Measurements from ENCODE around the gene MTHFS. TPM values are rescaled to one million over a fixed set of nuclear protein-coding genes. Genes with fewer than 3 reads are reported as not detected.
"Not testable (repeated sequence)": the region's sequence is repeated elsewhere in the genome, so short reads cannot be mapped to it uniquely, and the experiment has no call there.

Gene MTHFS
- total and polyA plus RNA-seq, 12 donors: 10.1 to 38.5 (median 19.9) TPM

DNA sequence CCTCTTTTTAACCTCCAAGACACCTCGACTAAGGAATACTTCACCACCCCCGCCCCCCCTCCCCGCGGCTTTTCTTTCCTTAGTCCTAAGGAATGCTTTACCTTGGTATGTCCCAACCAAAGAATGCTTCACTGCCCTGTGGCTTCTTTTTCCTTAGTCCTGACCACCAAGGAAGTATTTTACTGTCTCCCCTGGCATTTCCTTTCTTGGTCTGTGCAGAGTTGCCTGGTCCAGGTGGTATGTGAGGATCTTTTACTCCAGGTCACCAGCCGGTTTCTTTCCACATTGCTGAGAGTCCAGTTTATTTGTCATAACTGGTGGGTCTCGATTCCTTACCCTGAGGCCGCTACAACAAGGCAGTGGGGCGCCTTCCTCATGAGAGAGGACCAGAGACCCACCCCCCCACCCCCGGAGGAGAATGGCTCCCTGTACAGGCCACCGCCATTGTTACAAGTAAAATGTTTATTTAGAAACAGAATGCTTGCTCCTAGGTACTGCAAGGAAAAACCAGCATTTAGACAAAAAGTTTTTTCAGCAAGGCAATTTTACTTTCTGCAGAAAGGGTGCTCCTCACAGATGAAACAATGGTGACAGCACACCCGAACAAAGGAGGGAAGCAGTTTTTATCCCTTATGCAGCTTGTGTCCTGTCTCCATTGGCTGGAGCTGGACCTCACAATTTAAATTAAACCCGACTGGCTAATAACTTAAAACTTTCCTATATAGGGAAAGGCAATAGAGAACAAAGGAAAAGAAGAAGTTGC lies 23.1 kb upstream of the MTHFS start:
- Histone ChIP-seq H3K4me1 (peaks cover 0 to 16% (median 9%) of the 10 kb centered on the region in 9 donors), H3K27me3 (no peaks in the 10 kb centered on the region), H3K27ac (no peak overlapping the region), H3K4me3 (no peak overlapping the region), H3K36me3 (peaks cover 0 to 38% (median 0%) of the 10 kb centered on the region in 9 donors), H3K9me3 (peaks cover 0 to 75% (median 62%) of the 10 kb centered on the region in 11 donors)
- ATAC-seq (no peak), DNase-seq (no peak)
- intact Hi-C loops (cut with DNase I): loop anchor here in 3 of 10 donors (5.0 kb wide), 2 partner anchors 137 to 152 kb away; partner anchors contain the start of gene ZFAND6 (in 2 of the 3)
- WGBS, 2 donors: 91 to 96% methylated on average over 12 of the region's 12 CpGs
- TF ChIP-seq, protein P1, sequence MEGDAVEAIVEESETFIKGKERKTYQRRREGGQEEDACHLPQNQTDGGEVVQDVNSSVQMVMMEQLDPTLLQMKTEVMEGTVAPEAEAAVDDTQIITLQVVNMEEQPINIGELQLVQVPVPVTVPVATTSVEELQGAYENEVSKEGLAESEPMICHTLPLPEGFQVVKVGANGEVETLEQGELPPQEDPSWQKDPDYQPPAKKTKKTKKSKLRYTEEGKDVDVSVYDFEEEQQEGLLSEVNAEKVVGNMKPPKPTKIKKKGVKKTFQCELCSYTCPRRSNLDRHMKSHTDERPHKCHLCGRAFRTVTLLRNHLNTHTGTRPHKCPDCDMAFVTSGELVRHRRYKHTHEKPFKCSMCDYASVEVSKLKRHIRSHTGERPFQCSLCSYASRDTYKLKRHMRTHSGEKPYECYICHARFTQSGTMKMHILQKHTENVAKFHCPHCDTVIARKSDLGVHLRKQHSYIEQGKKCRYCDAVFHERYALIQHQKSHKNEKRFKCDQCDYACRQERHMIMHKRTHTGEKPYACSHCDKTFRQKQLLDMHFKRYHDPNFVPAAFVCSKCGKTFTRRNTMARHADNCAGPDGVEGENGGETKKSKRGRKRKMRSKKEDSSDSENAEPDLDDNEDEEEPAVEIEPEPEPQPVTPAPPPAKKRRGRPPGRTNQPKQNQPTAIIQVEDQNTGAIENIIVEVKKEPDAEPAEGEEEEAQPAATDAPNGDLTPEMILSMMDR (IDR thresholded peaks at IDR 0.05): no peak

DNA sequence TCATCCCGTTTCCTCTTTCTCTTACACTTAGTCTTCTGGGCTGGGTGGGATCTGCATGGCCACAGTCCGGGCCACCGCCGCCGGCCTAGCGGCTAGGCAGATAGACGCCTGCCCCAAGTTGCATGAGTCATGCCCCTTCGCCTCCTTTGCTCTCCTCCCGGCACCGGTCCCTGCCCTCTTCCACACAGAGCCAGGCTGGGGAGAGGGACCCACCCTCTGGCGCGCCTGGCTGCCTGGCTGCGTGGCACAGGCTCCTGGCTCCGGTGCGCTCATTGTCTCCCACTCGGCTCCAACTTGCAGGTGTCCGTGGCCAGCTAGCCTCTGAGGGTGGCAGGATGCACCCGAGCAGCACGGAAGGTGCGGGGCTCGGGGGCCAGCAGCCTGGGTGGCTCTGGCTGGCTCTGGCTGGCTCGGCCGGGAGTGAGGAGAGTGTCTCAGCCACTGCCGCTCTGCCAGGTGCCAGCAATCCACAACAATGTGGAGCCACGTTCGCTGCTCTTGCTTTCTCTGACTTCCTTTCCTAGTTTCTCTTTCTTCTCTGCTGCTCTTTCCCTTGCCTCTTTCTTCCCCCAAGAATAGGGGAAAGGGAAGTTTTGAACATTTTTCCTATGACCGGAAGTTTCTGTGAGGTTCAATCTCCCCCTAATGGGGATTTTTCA lies 22.4 kb upstream of the MTHFS start:
- ATAC-seq (no peak), DNase-seq (no peak)
- H3K4me3 ChIP-seq: no peak overlapping the region
- TF ChIP-seq, protein P1 (IDR thresholded peaks at IDR 0.05): no peak
- H3K9me3 ChIP-seq: peaks cover 0 to 82% (median 68%) of the 10 kb centered on the region in 11 donors
- intact Hi-C loops (cut with DNase I): no loop called here
- WGBS, 2 donors: 96 to 99% methylated on average over 27 of the region's 27 CpGs
- peaks cover 0 to 38% (median 0%) of the 10 kb centered on the region in 9 donors for H3K36me3 ChIP-seq
- peaks cover 0 to 13% (median 3%) of the 10 kb centered on the region in 9 donors for H3K4me1 ChIP-seq
- no peak overlapping the region for H3K27ac ChIP-seq
- no peaks in the 10 kb centered on the region for H3K27me3 ChIP-seq

DNA sequence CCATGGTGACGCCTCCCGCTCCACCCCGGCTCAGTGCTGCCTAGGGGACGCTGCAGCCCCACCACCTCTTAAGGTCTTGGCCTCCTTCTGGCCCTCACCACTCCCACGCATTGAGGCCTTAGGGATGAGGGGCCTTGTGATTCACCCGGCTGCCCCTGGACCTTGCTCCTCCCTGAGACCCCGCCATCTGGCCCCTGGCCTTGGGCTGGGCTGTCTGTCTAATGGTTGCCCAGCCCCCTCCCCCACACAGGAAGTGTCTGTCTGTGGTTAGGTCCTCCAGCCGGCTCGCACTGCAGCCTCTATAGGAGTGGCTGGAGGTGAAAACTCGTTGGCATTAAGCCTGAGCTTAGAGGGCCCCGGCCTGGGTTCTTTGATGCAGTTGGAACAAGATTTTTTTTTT lies 21.5 kb upstream of the MTHFS start:
- peaks cover 0 to 9% (median 0%) of the 10 kb centered on the region in 9 donors for H3K4me1 ChIP-seq
- intact Hi-C loops (cut with DNase I): no loop called here
- no peak for ATAC-seq
- WGBS, 2 donors: 97% methylated on average over 11 of the region's 11 CpGs
- H3K27ac ChIP-seq: no peak overlapping the region
- H3K9me3 ChIP-seq: peaks cover 0 to 92% (median 68%) of the 10 kb centered on the region in 11 donors
- peaks cover 0 to 45% (median 0%) of the 10 kb centered on the region in 9 donors for H3K36me3 ChIP-seq
- no peak overlapping the region for H3K4me3 ChIP-seq
- H3K27me3 ChIP-seq: no peaks in the 10 kb centered on the region
- TF ChIP-seq, protein P1 (IDR thresholded peaks at IDR 0.05): no peak
- no peak for DNase-seq

DNA sequence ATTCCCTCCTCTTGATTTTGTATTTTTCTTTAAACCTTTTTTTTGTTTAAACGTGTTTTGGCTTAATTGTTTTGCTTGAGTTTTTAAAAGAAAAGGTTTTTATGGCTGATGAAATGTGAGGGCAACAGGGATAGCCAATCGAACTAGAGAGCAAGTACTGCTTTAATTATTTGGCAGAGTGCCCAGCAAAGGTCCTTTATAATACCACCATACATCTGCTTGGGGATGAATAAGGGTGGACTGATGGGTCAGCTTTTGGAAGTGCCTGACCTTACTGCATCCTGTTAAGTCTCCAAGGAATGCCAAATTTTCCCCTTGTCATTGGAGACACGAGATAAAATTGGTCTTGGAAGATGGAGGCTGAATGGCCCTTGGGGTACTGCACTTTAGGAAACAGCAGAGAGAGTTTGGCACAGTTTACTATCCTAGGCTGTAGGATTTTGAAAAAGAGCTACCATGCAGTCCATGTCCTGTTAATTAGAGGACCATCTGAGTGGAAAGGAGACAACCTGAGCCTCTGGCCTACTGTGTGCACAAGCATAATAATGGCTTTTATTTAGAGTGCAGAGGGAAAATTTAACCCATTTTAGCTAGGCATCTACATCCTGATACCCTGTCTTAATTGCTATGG lies 19.8 kb upstream of the MTHFS start:
- no peaks in the 10 kb centered on the region for H3K4me1 ChIP-seq
- peaks cover 0 to 52% (median 0%) of the 10 kb centered on the region in 9 donors for H3K36me3 ChIP-seq
- TF ChIP-seq, protein P1 (IDR thresholded peaks at IDR 0.05): no peak
- no peak overlapping the region for H3K27ac ChIP-seq
- ATAC-seq (no peak), DNase-seq (no peak)
- intact Hi-C loops (cut with DNase I): no loop called here
- no peak overlapping the region for H3K4me3 ChIP-seq
- H3K9me3 ChIP-seq: peaks cover 0 to 93% (median 67%) of the 10 kb centered on the region in 11 donors
- H3K27me3 ChIP-seq: no peaks in the 10 kb centered on the region
- 60 to 65% methylated on average over 3 of the region's 3 CpGs for WGBS, 2 donors

DNA sequence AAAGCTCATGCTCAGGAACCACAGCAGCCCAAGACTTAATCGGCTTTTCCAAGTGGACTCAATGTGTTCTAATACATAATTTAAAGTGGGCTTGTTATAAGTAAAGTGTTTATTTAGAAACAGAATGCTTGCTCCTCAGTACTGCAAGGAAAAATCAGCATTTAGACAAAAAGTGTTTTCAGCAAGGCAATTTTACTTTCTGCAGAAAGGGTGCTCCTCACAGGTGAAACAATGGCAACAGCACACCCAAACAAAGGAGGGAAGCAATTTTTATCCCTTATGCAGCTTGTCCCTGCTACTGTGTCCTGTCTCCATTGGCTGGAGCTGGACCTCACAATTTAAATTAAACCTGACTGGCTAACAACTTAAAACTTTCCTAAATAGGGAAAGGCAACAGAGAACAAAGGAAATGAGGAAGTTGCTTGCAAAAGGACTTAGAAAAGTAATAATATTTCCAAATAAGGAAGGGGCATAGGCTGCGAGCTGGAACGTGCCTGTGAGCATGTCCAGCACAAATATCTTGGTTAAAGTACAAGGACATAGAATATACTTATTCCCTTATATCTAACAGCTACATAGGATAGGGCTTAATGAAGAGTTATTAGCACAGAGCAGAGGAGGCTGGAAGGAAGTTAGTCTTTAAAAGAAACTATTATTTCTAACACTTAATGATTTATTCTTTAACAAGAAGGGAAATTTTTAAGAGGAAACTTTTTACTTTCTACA lies 19.1 kb upstream of the MTHFS start:
- Histone ChIP-seq H3K9me3 (peaks cover 0 to 87% (median 65%) of the 10 kb centered on the region in 11 donors), H3K36me3 (peaks cover 0 to 46% (median 0%) of the 10 kb centered on the region in 9 donors)
- DNase-seq; ATAC-seq; H3K4me1 ChIP-seq; H3K27me3 ChIP-seq; H3K4me3 ChIP-seq; intact Hi-C loops (cut with DNase I); H3K27ac ChIP-seq: not testable (repeated sequence)
- 96% methylated on average over 3 of the region's 3 CpGs for WGBS, 2 donors

Measured in heart right ventricle (tissue), 16 donors.